NT2/D1 (cell line): Measurements from ENCODE around the gene CLEC7A.

Experiments
- SUZ12 ChIP-seq: IDR thresholded peaks from 2 replicates; pipeline ENCODE4 v1.6.1; 2011; ENCODE audit not compliant: insufficient read length, insufficient read depth; ENCODE audit errors: extremely low read depth
- YY1 ChIP-seq: IDR thresholded peaks from 2 replicates; pipeline ENCODE4 v1.6.1; 2011; ENCODE audit not compliant: insufficient read length, insufficient read depth
- ZNF274 ChIP-seq: IDR thresholded peaks from 2 replicates; pipeline ENCODE4 v1.6.1; 2011; ENCODE audit warnings: mild to moderate bottlenecking, low read depth, low read length

- TF ChIP-seq ZNF274 (no peak), YY1 (no peak), SUZ12 (no peak)
These were observed 2.9 kb upstream of the CLEC7A start for GRCh38 chr12:10132850-10133370.
